Cardiac muscle cell (in vitro differentiated cells and primary cell): Measurements from ENCODE around the gene MAN2B2. TPM values are rescaled to one million over a fixed set of nuclear protein-coding genes. Genes with fewer than 3 reads are reported as not detected.

Experiments
- DNase-seq, 2 donors: peaks; one replicate each; pipeline versions ENCODE4 v3.0.0 to v3.0.0-alpha.2; 2010 to 2017; ENCODE audit warnings: low read depth in 1 of 2, low spot score in 1 of 2
- H3K27ac ChIP-seq: fragments of 200-600 bp; sonication (generic); 2 replicates; pipeline ENCODE4 v1.5.1; 2016
- H3K27me3 ChIP-seq: fragments of 200-600 bp; sonication (generic); 2 replicates; pipeline ENCODE4 v1.6.0; 2016; ENCODE audit warnings: control low read depth
- H3K36me3 ChIP-seq: fragments of 200-600 bp; sonication (generic); 2 replicates; pipeline ENCODE4 v1.5.1; 2016; ENCODE audit warnings: control low read depth
- H3K4me1 ChIP-seq: fragments of 200-600 bp; sonication (generic); 2 replicates; pipeline ENCODE4 v1.8.1; 2017; ENCODE audit warnings: low read depth, mild to moderate bottlenecking, mixed run types
- H3K4me3 ChIP-seq: fragments of 200-600 bp; sonication (generic); 2 replicates; pipeline ENCODE4 v1.5.1; 2016; ENCODE audit warnings: mild to moderate bottlenecking
- H3K9me3 ChIP-seq: fragments of 200-600 bp; sonication (generic); 2 replicates; pipeline ENCODE4 v1.5.1; 2017; ENCODE audit warnings: low read depth, mild to moderate bottlenecking, control low read depth
- CTCF ChIP-seq: IDR thresholded peaks from 2 replicates; pipeline ENCODE4 v1.5.1; 2012; ENCODE audit warnings: low read depth, mild to moderate bottlenecking, low read length
- polyA plus RNA-seq: library from polyadenylated mRNA; unstranded; fragments of >200 nt; fragmentation: Nextera tagmentation; extraction: Ambion mirVana; gene quantifications from 2 replicates; pipeline ENCODE4 v1.2.1, GENCODE V29; 2016
- total RNA-seq: library from RNA; depleted of rRNA; stranded (reverse); fragments of >200 nt; gene quantifications from 2 replicates; pipeline ENCODE4 v1.2.3, GENCODE V29; 2016

MAN2B2 gene
- total and polyA plus RNA-seq, 2 experiments from 2014 or later = 5.4 to 8.2 TPM

- no peak overlapping the region for H3K4me3 ChIP-seq
- H3K27me3 ChIP-seq = peaks cover 10% of the 10 kb centered on the region
- no peak overlapping the region for H3K27ac ChIP-seq
- no peaks in the 10 kb centered on the region for H3K36me3 ChIP-seq
- TF ChIP-seq CTCF = no peak
- peak in 1 of 2 donors; percentile 27 for DNase-seq
- H3K4me1 ChIP-seq = no peaks in the 10 kb centered on the region
- no peaks in the 10 kb centered on the region for H3K9me3 ChIP-seq
Observed at GRCh38 chr4:6660430-6660829, 85.4 kb downstream of the MAN2B2 start.

- no peak for DNase-seq
- Histone ChIP-seq H3K36me3 (no peaks in the 10 kb centered on the region), H3K27ac (no peak overlapping the region), H3K4me1 (no peaks in the 10 kb centered on the region), H3K4me3 (no peak overlapping the region), H3K9me3 (no peaks in the 10 kb centered on the region), H3K27me3 (peaks cover 10% of the 10 kb centered on the region)
- TF ChIP-seq CTCF = no peak
Observed at GRCh38 chr4:6662591-6662990, 87.6 kb downstream of the MAN2B2 start.

- TF ChIP-seq CTCF = no peak
- H3K9me3 ChIP-seq = no peaks in the 10 kb centered on the region
- H3K36me3 ChIP-seq = no peaks in the 10 kb centered on the region
- no peak overlapping the region for H3K4me3 ChIP-seq
- H3K27me3 ChIP-seq = peaks cover 7% of the 10 kb centered on the region
- H3K27ac ChIP-seq = no peak overlapping the region
- no peak for DNase-seq
- no peaks in the 10 kb centered on the region for H3K4me1 ChIP-seq
Observed at GRCh38 chr4:6663596-6664393, 88.8 kb downstream of the MAN2B2 start.

- H3K9me3 ChIP-seq = no peaks in the 10 kb centered on the region
- no peaks in the 10 kb centered on the region for H3K36me3 ChIP-seq
- TF ChIP-seq CTCF = no peak
- H3K27me3 ChIP-seq = no peaks in the 10 kb centered on the region
- DNase-seq = no peak
- H3K4me1 ChIP-seq = no peaks in the 10 kb centered on the region
- no peak overlapping the region for H3K27ac ChIP-seq
- H3K4me3 ChIP-seq = no peak overlapping the region
Observed at GRCh38 chr4:6665320-6665654, 90.3 kb downstream of the MAN2B2 start.

GRCh38 chr4:6668391-6668790 lies 93.4 kb downstream of the MAN2B2 start:
- no peak overlapping the region for H3K27ac ChIP-seq
- TF ChIP-seq CTCF = no peak
- no peaks in the 10 kb centered on the region for H3K4me1 ChIP-seq
- no peak overlapping the region for H3K4me3 ChIP-seq
- no peaks in the 10 kb centered on the region for H3K9me3 ChIP-seq
- H3K36me3 ChIP-seq = no peaks in the 10 kb centered on the region
- no peaks in the 10 kb centered on the region for H3K27me3 ChIP-seq
- DNase-seq = peak in 1 of 2 donors; percentile 16
